Keratinocyte (primary cell): ENCODE data around the gene ZDHHC20.
A peak's percentile ranks its signal among the peaks of the same experiment; 100 is the strongest.

Source experiments
- CTCF ChIP-seq, 3 experiments: IDR thresholded peaks in 1 of 3; conservative IDR thresholded peaks in 1 of 3; optimal IDR thresholded peaks in 1 of 3; 2 replicates in 2 of 3; 3 replicates in 1 of 3; pipeline versions ENCODE3 to v1.5.1; 2011; ENCODE audit warnings: low read length in 3 of 3, mild to moderate bottlenecking in 3 of 3, moderate library complexity in 2 of 3, control low read depth in 1 of 3, inconsistent platforms in 1 of 3; ENCODE audit not compliant: insufficient read depth in 2 of 3; ENCODE audit errors: extremely low read depth in 1 of 3
- EZH2 ChIP-seq: IDR thresholded peaks from one replicate; pipeline ENCODE4 v1.6.1; 2012; ENCODE audit warnings: inconsistent platforms, mild to moderate bottlenecking, low read length, moderate library complexity

- TF ChIP-seq CTCF (optimal IDR thresholded peaks at IDR 0.05 in 1 of 3, IDR thresholded peaks at IDR 0.05 in 1 of 3, conservative IDR thresholded peaks at IDR 0.05 in 1 of 3; ENCODE audit: extremely low read depth in 1 of 3, insufficient read depth in 2 of 3, low read length in 3 of 3) (peak; percentile 91 to 97 (median 97)), EZH2 (no peak)
Measured at GRCh38 chr13:21476893-21477472, 17.9 kb upstream of the ZDHHC20 start.
